ENCODE measurements around the gene HP1BP3.

Gene HP1BP3

DNA sequence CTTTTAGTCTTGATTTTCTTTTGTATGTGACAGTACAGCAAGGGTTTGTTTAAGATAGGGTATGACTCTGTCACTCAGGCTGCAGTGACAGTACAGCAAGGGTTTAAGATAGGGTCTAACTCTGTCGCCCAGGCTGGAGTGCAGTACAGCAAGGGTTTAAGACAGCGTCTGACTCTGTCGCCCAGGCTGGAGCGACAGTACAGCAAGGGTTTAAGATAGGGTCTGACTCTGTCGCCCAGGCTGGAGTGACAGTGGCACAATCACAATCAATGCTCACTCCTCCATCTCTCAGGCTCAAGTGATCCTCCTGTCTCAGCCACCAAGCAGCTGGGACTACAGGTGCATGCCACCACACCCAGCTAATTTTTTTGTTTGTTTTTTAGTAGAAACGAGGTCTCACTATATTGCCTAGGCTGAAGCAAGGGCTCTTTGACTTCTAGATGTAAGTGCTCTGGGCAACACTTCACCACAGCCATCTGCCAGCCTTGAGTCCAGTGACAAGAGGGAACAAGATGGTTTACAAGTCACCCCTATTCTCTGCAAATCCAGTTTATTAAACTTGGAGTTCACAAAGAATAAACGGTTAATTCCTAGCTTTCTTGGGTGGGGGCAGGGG, 53.6 kb downstream of the HP1BP3 start:
- H3K4me1 ChIP-seq (ENCODE audit: insufficient read depth, low read length, poor library complexity, severe bottlenecking): peaks cover 14% of the 10 kb centered on the region
- peaks cover 8% of the 10 kb centered on the region; the same call in 1 of the 2 replicates for H3K36me3 ChIP-seq (ENCODE audit: insufficient read depth, low read length)
- no peaks in the 10 kb centered on the region for H3K9me2 ChIP-seq (replicated peaks; ENCODE audit: low read depth, low read length)
- no peaks in the 10 kb centered on the region for H3K9me3 ChIP-seq (ENCODE audit: insufficient read depth, low read depth, low read length)
- peak overlapping the region; percentile 87 for H3K4me2 ChIP-seq (ENCODE audit: low read depth, low read length, poor library complexity, severe bottlenecking)
- H3F3A ChIP-seq (ENCODE audit: low read depth): no peaks in the 10 kb centered on the region
- TF ChIP-seq, protein P1, sequence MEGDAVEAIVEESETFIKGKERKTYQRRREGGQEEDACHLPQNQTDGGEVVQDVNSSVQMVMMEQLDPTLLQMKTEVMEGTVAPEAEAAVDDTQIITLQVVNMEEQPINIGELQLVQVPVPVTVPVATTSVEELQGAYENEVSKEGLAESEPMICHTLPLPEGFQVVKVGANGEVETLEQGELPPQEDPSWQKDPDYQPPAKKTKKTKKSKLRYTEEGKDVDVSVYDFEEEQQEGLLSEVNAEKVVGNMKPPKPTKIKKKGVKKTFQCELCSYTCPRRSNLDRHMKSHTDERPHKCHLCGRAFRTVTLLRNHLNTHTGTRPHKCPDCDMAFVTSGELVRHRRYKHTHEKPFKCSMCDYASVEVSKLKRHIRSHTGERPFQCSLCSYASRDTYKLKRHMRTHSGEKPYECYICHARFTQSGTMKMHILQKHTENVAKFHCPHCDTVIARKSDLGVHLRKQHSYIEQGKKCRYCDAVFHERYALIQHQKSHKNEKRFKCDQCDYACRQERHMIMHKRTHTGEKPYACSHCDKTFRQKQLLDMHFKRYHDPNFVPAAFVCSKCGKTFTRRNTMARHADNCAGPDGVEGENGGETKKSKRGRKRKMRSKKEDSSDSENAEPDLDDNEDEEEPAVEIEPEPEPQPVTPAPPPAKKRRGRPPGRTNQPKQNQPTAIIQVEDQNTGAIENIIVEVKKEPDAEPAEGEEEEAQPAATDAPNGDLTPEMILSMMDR (conservative IDR thresholded peaks at IDR 0.05; ENCODE audit: low read length): no peak
- no peak for TF ChIP-seq EZH2phosphoT487 (IDR thresholded peaks at IDR 0.05; ENCODE audit: borderline replicate concordance)
- H3K9ac ChIP-seq (ENCODE audit: low read depth, low read length, poor library complexity, severe bottlenecking): no peak overlapping the region
- peak overlapping the region; percentile 67 for H3K4me3 ChIP-seq (ENCODE audit: low read length, poor library complexity, severe bottlenecking)
- no peaks in the 10 kb centered on the region for H4K20me1 ChIP-seq (ENCODE audit: insufficient read depth, low read length, poor library complexity, severe bottlenecking)
- no peak overlapping the region for H2AFZ ChIP-seq (ENCODE audit: low read length)
- peaks cover 5% of the 10 kb centered on the region for H3K27me3 ChIP-seq (ENCODE audit: insufficient read depth, low read length, poor library complexity, severe bottlenecking)
- no peaks in the 10 kb centered on the region for H3K79me2 ChIP-seq (ENCODE audit: insufficient read depth, low read length)

DNA sequence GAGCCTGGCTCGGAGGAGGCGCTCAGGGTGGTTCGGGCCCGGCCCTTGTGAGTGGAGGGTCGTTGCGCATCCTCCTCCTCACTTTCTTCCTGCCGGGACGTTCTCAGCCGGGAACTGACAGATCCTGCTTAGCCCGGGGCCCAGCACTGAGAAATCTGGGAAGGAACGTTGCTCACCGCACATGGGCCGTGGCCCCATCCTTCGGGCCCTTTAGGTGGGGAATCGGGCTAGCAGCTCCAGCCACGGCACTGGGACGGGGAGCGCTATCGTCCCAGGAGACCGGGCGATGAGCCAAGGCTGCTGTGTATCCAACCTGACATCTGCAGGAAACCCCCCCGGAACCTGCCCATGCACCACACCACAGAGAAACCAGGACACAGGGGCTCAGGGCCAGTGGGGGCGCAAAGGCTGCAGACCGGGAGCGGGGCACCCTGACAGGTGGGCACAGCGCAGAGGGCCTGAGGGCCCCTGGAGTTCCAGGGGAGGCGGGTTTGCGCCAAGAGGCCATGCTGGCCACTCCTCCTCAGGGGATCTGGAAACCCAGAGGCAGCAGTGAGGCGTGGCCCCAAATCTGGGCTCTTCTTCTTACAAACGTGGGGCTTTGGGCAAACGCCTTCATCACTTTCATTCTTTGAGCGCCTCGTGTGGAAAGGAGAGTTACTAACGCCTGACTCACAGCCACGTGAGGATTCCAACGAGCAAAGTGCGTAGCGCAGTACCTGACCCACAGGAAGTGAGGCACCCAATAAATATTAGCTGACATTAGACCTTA, 54.3 kb downstream of the HP1BP3 start, which contains the start of gene SH2D5:
SH2D5 (minus strand) TSS at position 116 of the 772 bp plus-strand sequence. CDS start 4,659 bp downstream, outside the sequence.
- H3K4me3 ChIP-seq (ENCODE audit: low read length, poor library complexity, severe bottlenecking): peak within 1 kb of the TSS; percentile 67
- peaks cover 4% of the 10 kb centered on the region; the same call in 1 of the 2 replicates for H3K36me3 ChIP-seq (ENCODE audit: insufficient read depth, low read length)
- peak within 1 kb of the TSS; percentile 6 for H3K9ac ChIP-seq (ENCODE audit: low read depth, low read length, poor library complexity, severe bottlenecking)
- H3K4me2 ChIP-seq (ENCODE audit: low read depth, low read length, poor library complexity, severe bottlenecking): peak within 1 kb of the TSS; percentile 87
- H3K9me3 ChIP-seq (ENCODE audit: insufficient read depth, low read depth, low read length): no peaks in the 10 kb centered on the region
- no peak for TF ChIP-seq EZH2phosphoT487 (IDR thresholded peaks at IDR 0.05; ENCODE audit: borderline replicate concordance)
- TF ChIP-seq, protein P1 (conservative IDR thresholded peaks at IDR 0.05; ENCODE audit: low read length): peak; percentile 60
- H3K27me3 ChIP-seq (ENCODE audit: insufficient read depth, low read length, poor library complexity, severe bottlenecking): peaks cover 5% of the 10 kb centered on the region
- H3K9me2 ChIP-seq (replicated peaks; ENCODE audit: low read depth, low read length): no peaks in the 10 kb centered on the region
- peak within 1 kb of the TSS; percentile 60 for H2AFZ ChIP-seq (ENCODE audit: low read length)
- H3K4me1 ChIP-seq (ENCODE audit: insufficient read depth, low read length, poor library complexity, severe bottlenecking): peaks cover 14% of the 10 kb centered on the region
- H4K20me1 ChIP-seq (ENCODE audit: insufficient read depth, low read length, poor library complexity, severe bottlenecking): no peaks in the 10 kb centered on the region
- H3F3A ChIP-seq (ENCODE audit: low read depth): no peaks in the 10 kb centered on the region
- H3K79me2 ChIP-seq (ENCODE audit: insufficient read depth, low read length): no peaks in the 10 kb centered on the region

DNA sequence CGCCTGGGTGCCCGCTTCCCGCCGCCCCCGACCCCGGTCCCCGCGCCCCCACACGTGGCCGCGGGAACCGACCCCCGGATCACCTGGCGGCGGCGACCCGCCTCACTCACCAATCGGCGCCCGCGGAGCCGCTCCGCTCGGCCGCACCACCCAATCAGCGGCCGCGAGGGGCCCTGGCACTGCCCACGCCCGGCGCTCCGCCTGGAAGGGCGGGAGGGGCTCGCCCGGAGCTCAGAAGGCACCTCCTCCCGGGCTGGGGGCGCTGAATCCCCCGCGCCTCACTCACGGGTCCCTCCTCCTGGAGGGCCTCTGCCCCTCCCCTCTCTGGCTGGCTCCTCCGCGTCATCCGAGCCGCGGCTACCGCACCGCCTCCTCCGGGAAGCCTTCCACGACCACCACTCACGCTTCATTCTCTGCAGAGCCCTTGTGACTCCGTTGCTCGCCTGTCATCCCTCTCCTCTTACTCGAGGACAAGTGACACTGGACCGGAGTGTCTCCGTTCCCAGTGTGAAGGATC, 55.0 kb downstream of the HP1BP3 start:
- Histone ChIP-seq H3K4me1 (ENCODE audit: insufficient read depth, low read length, poor library complexity, severe bottlenecking) (peaks cover 14% of the 10 kb centered on the region), H3K9me3 (ENCODE audit: insufficient read depth, low read depth, low read length) (no peaks in the 10 kb centered on the region), H3K79me2 (ENCODE audit: insufficient read depth, low read length) (no peaks in the 10 kb centered on the region), H3K4me2 (ENCODE audit: low read depth, low read length, poor library complexity, severe bottlenecking) (peak overlapping the region; percentile 87), H3K27me3 (ENCODE audit: insufficient read depth, low read length, poor library complexity, severe bottlenecking) (peaks cover 5% of the 10 kb centered on the region), H3K9ac (ENCODE audit: low read depth, low read length, poor library complexity, severe bottlenecking) (no peak overlapping the region), H4K20me1 (ENCODE audit: insufficient read depth, low read length, poor library complexity, severe bottlenecking) (no peaks in the 10 kb centered on the region), H3K4me3 (ENCODE audit: low read length, poor library complexity, severe bottlenecking) (peak overlapping the region; percentile 67), H3K36me3 (ENCODE audit: insufficient read depth, low read length) (no peaks in the 10 kb centered on the region; the same call in 1 of the 2 replicates), H3K9me2 (replicated peaks; ENCODE audit: low read depth, low read length) (no peaks in the 10 kb centered on the region), H3F3A (ENCODE audit: low read depth) (no peaks in the 10 kb centered on the region), H2AFZ (ENCODE audit: low read length) (peak overlapping the region; percentile 60)
- TF ChIP-seq, protein P1 (conservative IDR thresholded peaks at IDR 0.05; ENCODE audit: low read length): no peak
- TF ChIP-seq EZH2phosphoT487 (IDR thresholded peaks at IDR 0.05; ENCODE audit: borderline replicate concordance): no peak
